K562 (cell line): Measurements from ENCODE around the gene LZTR1. TPM values are rescaled to one million over a fixed set of nuclear protein-coding genes. Genes with fewer than 3 reads are reported as not detected.

Experiments
- CEBPG ChIP-seq, 3 experiments: fragments of 200-800 bp in 1 of 3; sonication (Bioruptor generic) in 1 of 3; sonication (generic) in 1 of 3; formaldehyde crosslinking in 1 of 3; IDR thresholded peaks in 2 of 3; conservative IDR thresholded peaks in 1 of 3; 2 replicates each; pipeline versions ENCODE4 v1.6.1 to v1.8.0; 2016 to 2022; ENCODE audit warnings: missing compliant biosample characterization in 2 of 3, missing genetic modification characterization in 2 of 3, mild to moderate bottlenecking in 1 of 3, missing genetic modification reagents in 1 of 3
- FOXA1 ChIP-seq: fragments of 450-650 bp; IDR thresholded peaks from 2 replicates; pipeline ENCODE4 v1.6.1; 2016; ENCODE audit warnings: mild to moderate bottlenecking, borderline replicate concordance
- FOXA3 ChIP-seq, 2 experiments: fragments of 450-650 bp in 1 of 2; sonication (generic) in 1 of 2; formaldehyde crosslinking; IDR thresholded peaks in 1 of 2; conservative IDR thresholded peaks in 1 of 2; 2 replicates each; pipeline versions ENCODE4 v1.4.0 to v1.8.0; 2020 to 2022; ENCODE audit warnings: mild to moderate bottlenecking in 2 of 2, missing genetic modification reagents in 1 of 2
- FOXP1 ChIP-seq: sonication (generic); formaldehyde crosslinking; IDR thresholded peaks from 2 replicates; pipeline ENCODE4 v1.8.0; 2022; ENCODE audit warnings: mild to moderate bottlenecking, missing genetic modification reagents
- HDAC2 ChIP-seq: fragments of 450-650 bp; IDR thresholded peaks from 2 replicates; pipeline ENCODE4 v1.6.1; 2016; ENCODE audit warnings: mild to moderate bottlenecking
- JUN ChIP-seq, 2 experiments: sonication (generic) in 1 of 2; formaldehyde crosslinking in 1 of 2; IDR thresholded peaks; 2 replicates each; pipeline versions ENCODE4 v1.6.1 to v1.8.0; 2012 to 2022; ENCODE audit warnings: borderline replicate concordance in 2 of 2, mild to moderate bottlenecking in 2 of 2, improper control_type of control experiment in 1 of 2, low read depth in 1 of 2, low read length in 1 of 2, missing genetic modification reagents in 1 of 2
- LCOR ChIP-seq: sonication (generic); formaldehyde crosslinking; IDR thresholded peaks from 2 replicates; pipeline ENCODE4 v1.8.0; 2022; ENCODE audit warnings: mild to moderate bottlenecking, missing genetic modification reagents
- RBM22 ChIP-seq: fragments of 200-400 bp; formaldehyde crosslinking; IDR thresholded peaks from 2 replicates; pipeline ENCODE4 v1.6.1; 2018; ENCODE audit warnings: low read length, low read depth; ENCODE audit not compliant: poor library complexity, severe bottlenecking
- SREBF1 ChIP-seq: fragments of 150-350 bp; IDR thresholded peaks from 2 replicates; pipeline ENCODE4 v1.6.1; 2014; ENCODE audit warnings: antibody characterized with exemption, low read depth, low read length, borderline replicate concordance
- STAG1 ChIP-seq: sonication (generic); formaldehyde crosslinking; IDR thresholded peaks from 2 replicates; pipeline ENCODE4 v1.5.0; 2020; ENCODE audit warnings: missing genetic modification reagents, borderline replicate concordance
- ZFP36 ChIP-seq: fragments of 150-350 bp; IDR thresholded peaks from 2 replicates; pipeline ENCODE4 v1.6.1; 2018; ENCODE audit warnings: low read length, low read depth; ENCODE audit not compliant: partially characterized antibody
- ZNF282 ChIP-seq: sonication (generic); formaldehyde crosslinking; IDR thresholded peaks from 2 replicates; pipeline ENCODE4 v1.8.1; 2023; ENCODE audit warnings: missing genetic modification reagents
- polyA plus RNA-seq, 8 experiments: library from polyadenylated mRNA; depleted of rRNA in 4 of 8; stranded (reverse) in 5 of 8; unstranded in 3 of 8; fragments of >200 nt; fragmentation: Nextera tagmentation in 2 of 8; fragmentation: Illumina TruSeq in 1 of 8; extraction: Ambion mirVana in 2 of 8; extraction: Trizol in 1 of 8; gene quantifications; 2 replicates each; pipeline versions ENCODE4 v1.2.1 to v1.2.3, GENCODE V29; 2011 to 2014; ENCODE audit warnings: inconsistent platforms in 1 of 8, missing spikeins in 1 of 8
- total RNA-seq, 7 experiments: library from RNA; depleted of rRNA in 6 of 7; stranded (reverse); fragments of >200 nt in 6 of 7; fragmentation: Illumina TruSeq in 2 of 7; extraction: Trizol in 2 of 7; gene quantifications; 2 replicates each; pipeline versions ENCODE4 v1.2.1 to v1.2.3, GENCODE V29; 2011 to 2021; ENCODE audit warnings: low replicate concordance in 1 of 7
- TF ChIP-seq, protein P1 (sequence below): fragments of 250-450 bp; sonication (Bioruptor Pico); IDR thresholded peaks from 2 replicates; pipeline ENCODE4 v1.9.0; 2021; ENCODE audit warnings: mild to moderate bottlenecking, inconsistent platforms
- TF ChIP-seq, protein P2 (sequence below): fragments of 250-450 bp; sonication (Bioruptor Pico); IDR thresholded peaks from 2 replicates; pipeline ENCODE4 v1.4.0; 2020; ENCODE audit warnings: mild to moderate bottlenecking, moderate library complexity
- TF ChIP-seq, protein P3 (sequence below): sonication (generic); formaldehyde crosslinking; IDR thresholded peaks from 2 replicates; pipeline ENCODE4 v1.8.1; 2022; ENCODE audit warnings: missing genetic modification reagents
- TF ChIP-seq, protein P4 (sequence below): fragments of 250-450 bp; sonication (Bioruptor Pico); IDR thresholded peaks from 2 replicates; pipeline ENCODE4 v1.9.0; 2021; ENCODE audit warnings: mild to moderate bottlenecking

Gene LZTR1
- total and polyA plus RNA-seq, 9 of the 15 experiments (the other 6 are each of a cell fraction or from before 2014, with no cell fraction given): 2.2 to 135 (median 63.0) TPM

DNA sequence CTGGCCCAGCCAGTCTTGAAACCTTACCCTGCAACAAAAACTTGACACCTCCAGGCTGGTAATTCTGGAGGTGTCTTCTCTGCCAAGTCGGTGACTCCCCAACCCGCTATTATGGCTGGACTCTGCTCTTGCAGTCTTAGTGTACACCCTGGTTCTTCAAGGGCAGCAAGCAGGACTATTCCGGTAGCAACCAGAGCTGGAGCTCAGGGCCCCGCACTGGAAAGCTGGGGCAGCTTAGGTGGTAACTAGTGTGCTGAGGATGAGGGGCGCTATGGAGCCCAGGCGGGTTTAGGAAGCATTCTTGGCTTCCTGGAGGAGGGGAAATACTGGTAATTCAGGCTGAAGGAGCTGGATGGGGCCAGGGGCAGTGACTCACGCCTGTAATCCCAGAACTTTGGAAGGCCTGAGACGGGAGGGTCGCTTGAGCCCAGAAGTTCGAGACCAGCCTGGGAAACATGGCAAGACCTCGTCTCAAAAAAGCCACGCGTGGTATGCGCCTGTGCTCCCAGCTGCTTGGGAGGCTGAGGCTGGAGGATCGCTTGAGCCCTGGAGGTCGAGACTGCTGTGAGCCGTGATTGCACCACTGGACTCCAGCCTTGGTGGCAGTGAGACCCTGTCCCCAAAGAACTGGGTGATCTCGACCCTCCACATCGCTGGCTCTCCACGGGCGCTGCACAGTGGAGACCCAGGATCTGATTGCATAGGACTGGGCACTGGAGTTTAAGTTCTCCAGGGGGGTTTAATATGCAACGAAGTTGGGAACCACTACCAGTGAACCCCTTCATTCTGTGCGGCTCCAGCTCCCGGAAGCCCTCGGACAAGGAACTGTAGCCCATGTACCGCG lies 25.6 kb upstream of the LZTR1 start (continued):
- TF ChIP-seq CEBPG (CRISPR knock-in tag; IDR thresholded peaks at IDR 0.05) (peak; percentile 43; the same call in 1 of the 2 replicates), CEBPG (tag; conservative IDR thresholded peaks at IDR 0.05 in 1 of 2, IDR thresholded peaks at IDR 0.05 in 1 of 2) (no peak), JUN (IDR thresholded peaks at IDR 0.05; ENCODE audit: borderline replicate concordance, low read depth, low read length) (no peak), JUN (CRISPR knock-in tag; IDR thresholded peaks at IDR 0.05; ENCODE audit: borderline replicate concordance) (0 out of 2 replicates have a peak, but pooled peaks have one; percentile 81), LCOR (no peak), FOXP1 (CRISPR knock-in tag) (0 out of 2 replicates have a peak, but pooled peaks have one; percentile 54), ZFP36 (peak; percentile 54), SREBF1 (no peak), FOXA3 (CRISPR knock-in tag; conservative IDR thresholded peaks at IDR 0.05 in 1 of 2, IDR thresholded peaks at IDR 0.05 in 1 of 2) (0 out of 4 replicates have a peak, but pooled peaks of 1 of the 2 experiments have one; percentile 65), STAG1 (0 out of 2 replicates have a peak, but pooled peaks have one; percentile 30), HDAC2 (0 out of 2 replicates have a peak, but pooled peaks have one; percentile 17), ZNF282 (no peak; the same call in 1 of the 2 replicates), FOXA1 (no peak), RBM22 (peak; percentile 19)
- TF ChIP-seq, protein P1, sequence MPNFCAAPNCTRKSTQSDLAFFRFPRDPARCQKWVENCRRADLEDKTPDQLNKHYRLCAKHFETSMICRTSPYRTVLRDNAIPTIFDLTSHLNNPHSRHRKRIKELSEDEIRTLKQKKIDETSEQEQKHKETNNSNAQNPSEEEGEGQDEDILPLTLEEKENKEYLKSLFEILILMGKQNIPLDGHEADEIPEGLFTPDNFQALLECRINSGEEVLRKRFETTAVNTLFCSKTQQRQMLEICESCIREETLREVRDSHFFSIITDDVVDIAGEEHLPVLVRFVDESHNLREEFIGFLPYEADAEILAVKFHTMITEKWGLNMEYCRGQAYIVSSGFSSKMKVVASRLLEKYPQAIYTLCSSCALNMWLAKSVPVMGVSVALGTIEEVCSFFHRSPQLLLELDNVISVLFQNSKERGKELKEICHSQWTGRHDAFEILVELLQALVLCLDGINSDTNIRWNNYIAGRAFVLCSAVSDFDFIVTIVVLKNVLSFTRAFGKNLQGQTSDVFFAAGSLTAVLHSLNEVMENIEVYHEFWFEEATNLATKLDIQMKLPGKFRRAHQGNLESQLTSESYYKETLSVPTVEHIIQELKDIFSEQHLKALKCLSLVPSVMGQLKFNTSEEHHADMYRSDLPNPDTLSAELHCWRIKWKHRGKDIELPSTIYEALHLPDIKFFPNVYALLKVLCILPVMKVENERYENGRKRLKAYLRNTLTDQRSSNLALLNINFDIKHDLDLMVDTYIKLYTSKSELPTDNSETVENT (CRISPR knock-in tag): peak; percentile 47; the same call in 1 of the 2 replicates
- TF ChIP-seq, protein P2, sequence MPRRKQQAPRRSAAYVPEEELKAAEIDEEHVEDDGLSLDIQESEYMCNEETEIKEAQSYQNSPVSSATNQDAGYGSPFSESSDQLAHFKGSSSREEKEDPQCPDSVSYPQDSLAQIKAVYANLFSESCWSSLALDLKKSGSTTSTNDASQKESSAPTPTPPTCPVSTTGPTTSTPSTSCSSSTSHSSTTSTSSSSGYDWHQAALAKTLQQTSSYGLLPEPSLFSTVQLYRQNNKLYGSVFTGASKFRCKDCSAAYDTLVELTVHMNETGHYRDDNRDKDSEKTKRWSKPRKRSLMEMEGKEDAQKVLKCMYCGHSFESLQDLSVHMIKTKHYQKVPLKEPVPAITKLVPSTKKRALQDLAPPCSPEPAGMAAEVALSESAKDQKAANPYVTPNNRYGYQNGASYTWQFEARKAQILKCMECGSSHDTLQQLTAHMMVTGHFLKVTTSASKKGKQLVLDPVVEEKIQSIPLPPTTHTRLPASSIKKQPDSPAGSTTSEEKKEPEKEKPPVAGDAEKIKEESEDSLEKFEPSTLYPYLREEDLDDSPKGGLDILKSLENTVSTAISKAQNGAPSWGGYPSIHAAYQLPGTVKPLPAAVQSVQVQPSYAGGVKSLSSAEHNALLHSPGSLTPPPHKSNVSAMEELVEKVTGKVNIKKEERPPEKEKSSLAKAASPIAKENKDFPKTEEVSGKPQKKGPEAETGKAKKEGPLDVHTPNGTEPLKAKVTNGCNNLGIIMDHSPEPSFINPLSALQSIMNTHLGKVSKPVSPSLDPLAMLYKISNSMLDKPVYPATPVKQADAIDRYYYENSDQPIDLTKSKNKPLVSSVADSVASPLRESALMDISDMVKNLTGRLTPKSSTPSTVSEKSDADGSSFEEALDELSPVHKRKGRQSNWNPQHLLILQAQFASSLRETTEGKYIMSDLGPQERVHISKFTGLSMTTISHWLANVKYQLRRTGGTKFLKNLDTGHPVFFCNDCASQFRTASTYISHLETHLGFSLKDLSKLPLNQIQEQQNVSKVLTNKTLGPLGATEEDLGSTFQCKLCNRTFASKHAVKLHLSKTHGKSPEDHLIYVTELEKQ: no peak
- TF ChIP-seq, protein P3, sequence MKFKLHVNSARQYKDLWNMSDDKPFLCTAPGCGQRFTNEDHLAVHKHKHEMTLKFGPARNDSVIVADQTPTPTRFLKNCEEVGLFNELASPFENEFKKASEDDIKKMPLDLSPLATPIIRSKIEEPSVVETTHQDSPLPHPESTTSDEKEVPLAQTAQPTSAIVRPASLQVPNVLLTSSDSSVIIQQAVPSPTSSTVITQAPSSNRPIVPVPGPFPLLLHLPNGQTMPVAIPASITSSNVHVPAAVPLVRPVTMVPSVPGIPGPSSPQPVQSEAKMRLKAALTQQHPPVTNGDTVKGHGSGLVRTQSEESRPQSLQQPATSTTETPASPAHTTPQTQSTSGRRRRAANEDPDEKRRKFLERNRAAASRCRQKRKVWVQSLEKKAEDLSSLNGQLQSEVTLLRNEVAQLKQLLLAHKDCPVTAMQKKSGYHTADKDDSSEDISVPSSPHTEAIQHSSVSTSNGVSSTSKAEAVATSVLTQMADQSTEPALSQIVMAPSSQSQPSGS (CRISPR knock-in tag): peak; percentile 12; the same call in 1 of the 2 replicates
- TF ChIP-seq, protein P4, sequence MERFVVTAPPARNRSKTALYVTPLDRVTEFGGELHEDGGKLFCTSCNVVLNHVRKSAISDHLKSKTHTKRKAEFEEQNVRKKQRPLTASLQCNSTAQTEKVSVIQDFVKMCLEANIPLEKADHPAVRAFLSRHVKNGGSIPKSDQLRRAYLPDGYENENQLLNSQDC: peak; percentile 28
